ENCODE results near the gene MRPL45. TPM values are rescaled to one million over a fixed set of nuclear protein-coding genes. Genes with fewer than 3 reads are reported as not detected.

Gene MRPL45
- total and polyA plus RNA-seq, 9 of the 15 experiments (the other 6 are each of a cell fraction or from before 2014, with no cell fraction given) = 48.4 to 228 (median 76.8) TPM

DNA sequence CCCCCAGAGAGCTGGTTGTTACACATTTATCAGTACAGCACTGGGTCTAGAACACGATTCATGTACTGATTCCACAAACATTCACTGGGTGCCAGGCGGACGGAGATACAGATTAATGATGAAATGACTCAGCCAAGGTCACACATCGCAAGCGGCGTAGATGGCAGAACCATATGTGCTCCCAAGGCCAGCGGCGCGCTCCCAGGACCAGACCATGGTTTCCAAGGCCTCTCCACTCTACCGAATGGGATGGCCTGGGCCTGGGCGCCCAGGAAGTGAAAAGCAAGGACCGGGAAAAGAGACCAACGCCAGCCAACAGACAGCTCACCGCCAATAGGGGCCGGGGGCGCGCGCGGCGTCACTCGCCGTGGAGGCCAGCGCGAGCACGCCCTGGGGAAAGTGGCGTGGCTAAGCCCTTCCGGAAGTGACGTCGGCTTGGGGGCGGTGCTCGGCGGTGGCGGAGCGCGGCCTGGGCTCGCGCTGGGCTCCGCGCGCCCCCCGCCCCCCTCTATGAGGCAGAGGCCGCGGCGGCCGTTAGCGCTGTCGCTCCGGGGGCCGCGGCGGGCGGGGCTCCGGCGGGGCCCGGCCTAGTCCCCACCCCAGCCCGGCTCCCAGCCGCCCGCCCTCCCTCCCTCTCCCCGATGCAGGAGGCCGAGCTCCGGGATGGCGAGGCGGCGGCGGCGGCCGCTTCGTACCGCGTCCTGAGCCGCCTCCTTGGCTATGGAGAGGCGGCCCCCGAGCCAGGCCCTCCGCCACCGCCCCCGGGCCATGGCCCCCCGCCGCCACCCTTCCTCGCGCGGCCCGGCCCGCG lies 54.6 kb downstream of the MRPL45 start, which contains the start of gene SOCS7 (continued):
- TF ChIP-seq NCOA2 (IDR thresholded peaks at IDR 0.05; ENCODE audit: partially characterized antibody in 2 of 2) (no peak), ATF1 (CRISPR knock-in tag; IDR thresholded peaks at IDR 0.05) (no peak; the same call in 1 of the 2 replicates), ATF1 (tag; IDR thresholded peaks at IDR 0.05) (peak; percentile 94), GATA2 (CRISPR knock-in tag; IDR thresholded peaks at IDR 0.05) (no peak), TCFL5 (CRISPR knock-in tag; conservative IDR thresholded peaks at IDR 0.05) (no peak), ZKSCAN3 (CRISPR knock-in tag; IDR thresholded peaks at IDR 0.05) (no peak), GTF2A2 (tag; IDR thresholded peaks at IDR 0.05) (no peak), SIN3A (IDR thresholded peaks at IDR 0.05; ENCODE audit: borderline replicate concordance in 2 of 2, control insufficient read depth in 1 of 2, low read depth in 2 of 2, low read length in 2 of 2) (peak in 1 of 2 experiments; percentile 49; a peak in 1 of 4 replicates), FOXK2 (conservative IDR thresholded peaks at IDR 0.05 in 1 of 2, IDR thresholded peaks at IDR 0.05 in 1 of 2; ENCODE audit: low read depth in 2 of 2) (no peak), ZNF830 (CRISPR knock-in tag; IDR thresholded peaks at IDR 0.05) (0 out of 2 replicates have a peak, but pooled peaks have one; percentile 76), ZNF282 (CRISPR knock-in tag; IDR thresholded peaks at IDR 0.05) (no peak), NR2F6 (CRISPR knock-in tag; IDR thresholded peaks at IDR 0.05) (no peak), PHF20 (IDR thresholded peaks at IDR 0.05; ENCODE audit: partially characterized antibody) (peak; percentile 81), NEUROD1 (IDR thresholded peaks at IDR 0.05; ENCODE audit: borderline replicate concordance, low read depth, low read length, partially characterized antibody) (no peak), TAF7 (tag; IDR thresholded peaks at IDR 0.05) (peak; percentile 46; the same call in 1 of the 2 replicates), ZNF785 (CRISPR knock-in tag; IDR thresholded peaks at IDR 0.05) (no peak)
- TF ChIP-seq, protein P1, sequence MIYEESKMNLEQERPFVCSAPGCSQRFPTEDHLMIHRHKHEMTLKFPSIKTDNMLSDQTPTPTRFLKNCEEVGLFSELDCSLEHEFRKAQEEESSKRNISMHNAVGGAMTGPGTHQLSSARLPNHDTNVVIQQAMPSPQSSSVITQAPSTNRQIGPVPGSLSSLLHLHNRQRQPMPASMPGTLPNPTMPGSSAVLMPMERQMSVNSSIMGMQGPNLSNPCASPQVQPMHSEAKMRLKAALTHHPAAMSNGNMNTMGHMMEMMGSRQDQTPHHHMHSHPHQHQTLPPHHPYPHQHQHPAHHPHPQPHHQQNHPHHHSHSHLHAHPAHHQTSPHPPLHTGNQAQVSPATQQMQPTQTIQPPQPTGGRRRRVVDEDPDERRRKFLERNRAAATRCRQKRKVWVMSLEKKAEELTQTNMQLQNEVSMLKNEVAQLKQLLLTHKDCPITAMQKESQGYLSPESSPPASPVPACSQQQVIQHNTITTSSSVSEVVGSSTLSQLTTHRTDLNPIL (CRISPR knock-in tag; IDR thresholded peaks at IDR 0.05) = no peak
- TF ChIP-seq, protein P2, sequence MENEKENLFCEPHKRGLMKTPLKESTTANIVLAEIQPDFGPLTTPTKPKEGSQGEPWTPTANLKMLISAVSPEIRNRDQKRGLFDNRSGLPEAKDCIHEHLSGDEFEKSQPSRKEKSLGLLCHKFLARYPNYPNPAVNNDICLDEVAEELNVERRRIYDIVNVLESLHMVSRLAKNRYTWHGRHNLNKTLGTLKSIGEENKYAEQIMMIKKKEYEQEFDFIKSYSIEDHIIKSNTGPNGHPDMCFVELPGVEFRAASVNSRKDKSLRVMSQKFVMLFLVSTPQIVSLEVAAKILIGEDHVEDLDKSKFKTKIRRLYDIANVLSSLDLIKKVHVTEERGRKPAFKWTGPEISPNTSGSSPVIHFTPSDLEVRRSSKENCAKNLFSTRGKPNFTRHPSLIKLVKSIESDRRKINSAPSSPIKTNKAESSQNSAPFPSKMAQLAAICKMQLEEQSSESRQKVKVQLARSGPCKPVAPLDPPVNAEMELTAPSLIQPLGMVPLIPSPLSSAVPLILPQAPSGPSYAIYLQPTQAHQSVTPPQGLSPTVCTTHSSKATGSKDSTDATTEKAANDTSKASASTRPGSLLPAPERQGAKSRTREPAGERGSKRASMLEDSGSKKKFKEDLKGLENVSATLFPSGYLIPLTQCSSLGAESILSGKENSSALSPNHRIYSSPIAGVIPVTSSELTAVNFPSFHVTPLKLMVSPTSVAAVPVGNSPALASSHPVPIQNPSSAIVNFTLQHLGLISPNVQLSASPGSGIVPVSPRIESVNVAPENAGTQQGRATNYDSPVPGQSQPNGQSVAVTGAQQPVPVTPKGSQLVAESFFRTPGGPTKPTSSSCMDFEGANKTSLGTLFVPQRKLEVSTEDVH (IDR thresholded peaks at IDR 0.05; ENCODE audit: low read depth, partially characterized antibody) = peak; percentile 60
- TF ChIP-seq, protein P3, sequence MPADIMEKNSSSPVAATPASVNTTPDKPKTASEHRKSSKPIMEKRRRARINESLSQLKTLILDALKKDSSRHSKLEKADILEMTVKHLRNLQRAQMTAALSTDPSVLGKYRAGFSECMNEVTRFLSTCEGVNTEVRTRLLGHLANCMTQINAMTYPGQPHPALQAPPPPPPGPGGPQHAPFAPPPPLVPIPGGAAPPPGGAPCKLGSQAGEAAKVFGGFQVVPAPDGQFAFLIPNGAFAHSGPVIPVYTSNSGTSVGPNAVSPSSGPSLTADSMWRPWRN (IDR thresholded peaks at IDR 0.05; ENCODE audit: low read depth) = no peak

Measured in K562 (cell line).